SU-DHL-6 (cell line): Measurements from ENCODE around the gene NABP1.

Source experiments
- H2AFZ ChIP-seq: fragments of 200-600 bp; sonication (generic); 2 replicates; pipeline ENCODE4 v1.6.1; 2014; ENCODE audit warnings: low read depth, mild to moderate bottlenecking, moderate library complexity, mixed read lengths, antibody characterized with exemption, low read length; ENCODE audit not compliant: severe bottlenecking
- H3F3A ChIP-seq: fragments of 200-600 bp; shearing (Covaris generic); 2 replicates; pipeline ENCODE4 v1.6.0; 2016; ENCODE audit warnings: antibody characterized with exemption, mild to moderate bottlenecking; ENCODE audit not compliant: insufficient read depth
- H3K27ac ChIP-seq: fragments of 200-600 bp; sonication (generic); 2 replicates; pipeline ENCODE4 v1.5.1; 2016; ENCODE audit warnings: low read depth, mild to moderate bottlenecking, low read length, moderate library complexity, mixed read lengths
- H3K27me3 ChIP-seq: fragments of 200-600 bp; sonication (generic), shearing (Covaris generic); 2 replicates; pipeline ENCODE4 v1.6.0; 2014; ENCODE audit warnings: mild to moderate bottlenecking, low read length
- H3K36me3 ChIP-seq: fragments of 200-600 bp; sonication (generic); 2 replicates; pipeline ENCODE4 v1.6.1; 2014; ENCODE audit warnings: mild to moderate bottlenecking, low read length, mixed read lengths
- H3K4me2 ChIP-seq: fragments of 300-600, 200-600 bp; shearing (Covaris generic), sonication (generic); 2 replicates; pipeline ENCODE4 v1.6.0; 2014; ENCODE audit warnings: low read length, low read depth, mild to moderate bottlenecking; ENCODE audit not compliant: poor library complexity, severe bottlenecking
- H3K4me3 ChIP-seq: fragments of 200-600 bp; sonication (generic); 2 replicates; pipeline ENCODE4 v1.5.1; 2014; ENCODE audit warnings: antibody characterized with exemption, low read length, mild to moderate bottlenecking, mixed read lengths; ENCODE audit not compliant: insufficient read depth, poor library complexity, severe bottlenecking
- H3K79me2 ChIP-seq: fragments of 200-600 bp; sonication (generic); 2 replicates; pipeline ENCODE4 v1.6.1; 2014; ENCODE audit warnings: mild to moderate bottlenecking, low read length, moderate library complexity; ENCODE audit not compliant: insufficient read depth
- H3K9ac ChIP-seq: fragments of 200-600 bp; sonication (generic); 2 replicates; pipeline ENCODE4 v1.7.0; 2014; ENCODE audit warnings: mild to moderate bottlenecking, low read length
- H3K9me2 ChIP-seq: fragments of 200-600 bp; sonication (generic); replicated peaks from 2 replicates; pipeline ENCODE4 v1.6.1; 2014; ENCODE audit warnings: low read length; ENCODE audit not compliant: insufficient read depth
- H3K9me3 ChIP-seq: fragments of 200-600 bp; sonication (generic); 2 replicates; pipeline ENCODE4 v1.6.1; 2014; ENCODE audit warnings: low read length, mixed read lengths; ENCODE audit not compliant: insufficient read depth
- H4K20me1 ChIP-seq: fragments of 200-600 bp; sonication (generic); 2 replicates; pipeline ENCODE4 v1.6.1; 2014; ENCODE audit warnings: low read depth, mild to moderate bottlenecking, antibody characterized with exemption, low read length, moderate library complexity, mixed read lengths
- EZH2phosphoT487 ChIP-seq: fragments of 200-600 bp; sonication (generic), shearing (Covaris generic); conservative IDR thresholded peaks from 2 replicates; pipeline ENCODE4 v1.6.1; 2018; ENCODE audit warnings: mild to moderate bottlenecking, antibody characterized with exemption, low read length, moderate library complexity, mixed read lengths
- TF ChIP-seq, protein P1 (sequence below): fragments of 200-600 bp; sonication (generic); IDR thresholded peaks from one replicate; pipeline ENCODE4 v1.5.1; 2017; ENCODE audit warnings: antibody characterized with exemption, mild to moderate bottlenecking, low read length, moderate library complexity; ENCODE audit not compliant: insufficient read depth, poor library complexity, severe bottlenecking

The NABP1 gene

DNA sequence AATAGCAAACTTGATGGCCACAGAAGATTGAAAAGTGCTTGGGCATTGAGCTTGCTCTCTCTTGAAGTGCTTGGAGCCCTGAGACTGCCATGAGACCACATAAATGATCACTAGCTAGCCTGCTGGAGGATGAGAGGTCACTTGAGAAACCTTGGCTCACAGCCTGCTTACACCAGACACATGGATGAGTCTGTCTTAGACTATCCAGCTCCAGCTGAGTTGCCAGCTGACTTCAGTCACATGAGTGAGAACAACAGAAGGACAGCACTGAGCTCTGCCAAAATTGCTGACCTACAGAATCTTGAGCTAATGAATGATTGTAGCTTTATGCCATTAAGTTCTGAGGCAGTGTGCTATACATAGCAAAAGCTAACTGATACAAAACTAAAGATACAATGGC is 18.1 kb downstream of the NABP1 start:
- Histone ChIP-seq H3K4me3 (no peak overlapping the region), H3K9ac (no peak overlapping the region), H3K4me2 (no peak overlapping the region), H3K79me2 (no peaks in the 10 kb centered on the region), H3F3A (peaks cover 6% of the 10 kb centered on the region; the same call in 1 of the 2 replicates), H3K27me3 (no peaks in the 10 kb centered on the region), H2AFZ (no peak overlapping the region), H4K20me1 (no peaks in the 10 kb centered on the region), H3K9me2 (no peaks in the 10 kb centered on the region), H3K27ac (no peak overlapping the region), H3K9me3 (no peaks in the 10 kb centered on the region), H3K36me3 (no peaks in the 10 kb centered on the region)
- TF ChIP-seq EZH2phosphoT487: no peak
- TF ChIP-seq, protein P1, sequence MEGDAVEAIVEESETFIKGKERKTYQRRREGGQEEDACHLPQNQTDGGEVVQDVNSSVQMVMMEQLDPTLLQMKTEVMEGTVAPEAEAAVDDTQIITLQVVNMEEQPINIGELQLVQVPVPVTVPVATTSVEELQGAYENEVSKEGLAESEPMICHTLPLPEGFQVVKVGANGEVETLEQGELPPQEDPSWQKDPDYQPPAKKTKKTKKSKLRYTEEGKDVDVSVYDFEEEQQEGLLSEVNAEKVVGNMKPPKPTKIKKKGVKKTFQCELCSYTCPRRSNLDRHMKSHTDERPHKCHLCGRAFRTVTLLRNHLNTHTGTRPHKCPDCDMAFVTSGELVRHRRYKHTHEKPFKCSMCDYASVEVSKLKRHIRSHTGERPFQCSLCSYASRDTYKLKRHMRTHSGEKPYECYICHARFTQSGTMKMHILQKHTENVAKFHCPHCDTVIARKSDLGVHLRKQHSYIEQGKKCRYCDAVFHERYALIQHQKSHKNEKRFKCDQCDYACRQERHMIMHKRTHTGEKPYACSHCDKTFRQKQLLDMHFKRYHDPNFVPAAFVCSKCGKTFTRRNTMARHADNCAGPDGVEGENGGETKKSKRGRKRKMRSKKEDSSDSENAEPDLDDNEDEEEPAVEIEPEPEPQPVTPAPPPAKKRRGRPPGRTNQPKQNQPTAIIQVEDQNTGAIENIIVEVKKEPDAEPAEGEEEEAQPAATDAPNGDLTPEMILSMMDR: no peak

DNA sequence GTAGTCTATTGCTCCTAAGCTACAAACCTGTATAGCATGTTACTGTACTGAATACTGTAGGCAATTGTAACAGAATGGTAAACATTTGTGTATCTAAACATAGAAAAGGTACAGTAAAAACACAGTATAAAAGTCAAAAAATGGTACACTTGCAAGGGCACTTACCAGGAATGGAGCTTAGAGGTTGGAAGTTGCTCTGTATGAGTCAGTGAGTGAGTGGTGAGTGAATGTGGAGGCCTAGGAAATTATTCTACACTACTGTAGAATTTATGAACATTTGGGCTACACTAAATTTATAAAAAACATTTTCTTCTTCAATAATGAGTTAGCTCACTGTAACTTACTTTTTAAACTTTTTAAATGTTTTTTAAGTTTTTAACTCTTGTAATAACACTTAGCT is 19.0 kb downstream of the NABP1 start:
- TF ChIP-seq EZH2phosphoT487: no peak
- TF ChIP-seq, protein P1: no peak
- H3K4me2 ChIP-seq: no peak overlapping the region
- no peaks in the 10 kb centered on the region for H3K79me2 ChIP-seq
- H3K27me3 ChIP-seq: no peaks in the 10 kb centered on the region
- no peak overlapping the region for H3K9ac ChIP-seq
- H4K20me1 ChIP-seq: no peaks in the 10 kb centered on the region
- peaks cover 6% of the 10 kb centered on the region; the same call in 1 of the 2 replicates for H3F3A ChIP-seq
- no peaks in the 10 kb centered on the region for H3K9me2 ChIP-seq
- no peak overlapping the region for H3K27ac ChIP-seq
- H3K36me3 ChIP-seq: no peaks in the 10 kb centered on the region
- H3K9me3 ChIP-seq: no peaks in the 10 kb centered on the region
- no peak overlapping the region for H2AFZ ChIP-seq
- H3K4me3 ChIP-seq: no peak overlapping the region

DNA sequence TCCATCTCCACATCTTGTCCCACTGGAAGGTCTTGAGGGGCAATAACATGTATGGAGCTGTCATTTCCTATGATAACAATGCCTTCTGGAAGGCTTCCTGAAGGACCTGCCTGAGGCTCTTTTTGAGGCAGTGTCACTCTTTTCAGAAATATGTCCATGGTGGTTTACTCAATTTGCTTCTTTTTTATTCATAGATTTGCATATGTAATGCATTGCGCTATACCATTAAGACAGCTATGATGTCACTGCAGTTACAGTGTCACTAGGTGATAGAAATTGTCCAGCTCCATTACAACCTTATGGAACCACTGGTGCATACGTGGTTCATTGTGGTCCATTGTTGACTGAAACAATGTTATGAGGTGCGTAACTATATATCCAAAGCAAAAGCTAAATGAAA is 19.9 kb downstream of the NABP1 start:
- peaks cover 6% of the 10 kb centered on the region; the same call in 1 of the 2 replicates for H3F3A ChIP-seq
- no peak overlapping the region for H3K4me3 ChIP-seq
- H2AFZ ChIP-seq: no peak overlapping the region
- H4K20me1 ChIP-seq: no peaks in the 10 kb centered on the region
- TF ChIP-seq EZH2phosphoT487: no peak
- TF ChIP-seq, protein P1: no peak
- H3K9me3 ChIP-seq: no peaks in the 10 kb centered on the region
- no peak overlapping the region for H3K4me2 ChIP-seq
- no peaks in the 10 kb centered on the region for H3K9me2 ChIP-seq
- no peak overlapping the region for H3K9ac ChIP-seq
- no peak overlapping the region for H3K27ac ChIP-seq
- no peaks in the 10 kb centered on the region for H3K27me3 ChIP-seq
- H3K36me3 ChIP-seq: no peaks in the 10 kb centered on the region
- H3K79me2 ChIP-seq: no peaks in the 10 kb centered on the region
